Measurements from ENCODE around the gene ZCCHC2.

GRCh38 chr18:62603979-62604378 is 81.2 kb downstream of the ZCCHC2 start:
- no peak for TF ChIP-seq CEBPB (IDR thresholded peaks at IDR 0.05)
- TF ChIP-seq, protein P1, sequence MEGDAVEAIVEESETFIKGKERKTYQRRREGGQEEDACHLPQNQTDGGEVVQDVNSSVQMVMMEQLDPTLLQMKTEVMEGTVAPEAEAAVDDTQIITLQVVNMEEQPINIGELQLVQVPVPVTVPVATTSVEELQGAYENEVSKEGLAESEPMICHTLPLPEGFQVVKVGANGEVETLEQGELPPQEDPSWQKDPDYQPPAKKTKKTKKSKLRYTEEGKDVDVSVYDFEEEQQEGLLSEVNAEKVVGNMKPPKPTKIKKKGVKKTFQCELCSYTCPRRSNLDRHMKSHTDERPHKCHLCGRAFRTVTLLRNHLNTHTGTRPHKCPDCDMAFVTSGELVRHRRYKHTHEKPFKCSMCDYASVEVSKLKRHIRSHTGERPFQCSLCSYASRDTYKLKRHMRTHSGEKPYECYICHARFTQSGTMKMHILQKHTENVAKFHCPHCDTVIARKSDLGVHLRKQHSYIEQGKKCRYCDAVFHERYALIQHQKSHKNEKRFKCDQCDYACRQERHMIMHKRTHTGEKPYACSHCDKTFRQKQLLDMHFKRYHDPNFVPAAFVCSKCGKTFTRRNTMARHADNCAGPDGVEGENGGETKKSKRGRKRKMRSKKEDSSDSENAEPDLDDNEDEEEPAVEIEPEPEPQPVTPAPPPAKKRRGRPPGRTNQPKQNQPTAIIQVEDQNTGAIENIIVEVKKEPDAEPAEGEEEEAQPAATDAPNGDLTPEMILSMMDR (IDR thresholded peaks at IDR 0.05): no peak
- TF ChIP-seq CBX2 (IDR thresholded peaks at IDR 0.05; ENCODE audit: borderline replicate concordance, low read depth): no peak
